Fibroblast of lung (primary cell): ENCODE results near the gene NDUFA3. TPM values are rescaled to one million over a fixed set of nuclear protein-coding genes. Genes with fewer than 3 reads are reported as not detected.

Experiments
- DNase-seq, 2 donors: peaks; one replicate each; pipeline versions ENCODE4 v3.0.0 to v3.0.0-alpha.2; 2010; ENCODE audit warnings: low read depth in 2 of 2
- H2AFZ ChIP-seq: 2 replicates; pipeline ENCODE4 v1.5.1; 2012; ENCODE audit warnings: low read length, control low read depth, inconsistent platforms
- H3K27ac ChIP-seq: 2 replicates; pipeline ENCODE4 v1.5.1; 2011; ENCODE audit warnings: low read length, control low read depth; ENCODE audit not compliant: insufficient read depth
- H3K27me3 ChIP-seq: 2 replicates; pipeline ENCODE4 v1.5.1; 2011; ENCODE audit warnings: mild to moderate bottlenecking, low read length; ENCODE audit not compliant: control insufficient read depth, insufficient read depth
- H3K36me3 ChIP-seq: 2 replicates; pipeline ENCODE4 v1.5.1; 2011; ENCODE audit warnings: low read length; ENCODE audit not compliant: control insufficient read depth, insufficient read depth
- H3K4me1 ChIP-seq: 2 replicates; pipeline ENCODE4 v1.5.1; 2011; ENCODE audit warnings: low read length; ENCODE audit not compliant: control insufficient read depth, insufficient read depth; ENCODE audit errors: extremely low read depth
- H3K4me2 ChIP-seq: 2 replicates; pipeline ENCODE4 v1.5.1; 2011; ENCODE audit warnings: low read length, control low read depth; ENCODE audit not compliant: insufficient read depth; ENCODE audit errors: extremely low read depth
- H3K4me3 ChIP-seq, 4 experiments: fragments of 200-600 bp in 1 of 4; sonication (generic) in 1 of 4; replicated peaks in 1 of 4; 2 replicates each; pipeline ENCODE4 v1.5.1; 2011 to 2016; ENCODE audit warnings: low read length in 4 of 4, low read depth in 3 of 4, mild to moderate bottlenecking in 3 of 4, control low read depth in 2 of 4, inconsistent platforms in 1 of 4, mixed read lengths in 1 of 4; ENCODE audit not compliant: insufficient read depth in 1 of 4; ENCODE audit errors: control extremely low read depth in 1 of 4
- H3K79me2 ChIP-seq: 2 replicates; pipeline ENCODE4 v1.5.1; 2012; ENCODE audit warnings: mild to moderate bottlenecking, low read length, inconsistent platforms; ENCODE audit not compliant: control insufficient read depth, insufficient read depth
- H3K9ac ChIP-seq: 2 replicates; pipeline ENCODE4 v1.5.1; 2011; ENCODE audit warnings: mild to moderate bottlenecking, low read length, control low read depth; ENCODE audit not compliant: insufficient read depth
- H3K9me3 ChIP-seq: 2 replicates; pipeline ENCODE4 v1.5.1; 2012; ENCODE audit warnings: low read depth, low read length; ENCODE audit not compliant: control insufficient read depth, insufficient read depth
- H4K20me1 ChIP-seq: 2 replicates; pipeline ENCODE4 v1.5.1; 2011; ENCODE audit warnings: low read length; ENCODE audit not compliant: control insufficient read depth, insufficient read depth; ENCODE audit errors: extremely low read depth
- EZH2 ChIP-seq: IDR thresholded peaks from 2 replicates; pipeline ENCODE4 v1.5.1; 2012; ENCODE audit warnings: low read length, control low read depth, mild to moderate bottlenecking; ENCODE audit errors: missing control alignments
- polyA plus RNA-seq, 2 donors: library from polyadenylated mRNA; depleted of rRNA in 1 of 2; stranded (reverse) in 1 of 2; unstranded in 1 of 2; fragments of >200 nt; gene quantifications; 2 replicates each; pipeline ENCODE4 v1.2.1, GENCODE V29; 2011 to 2012; ENCODE audit warnings: missing spikeins in 1 of 2
- total RNA-seq: library from RNA; depleted of rRNA; stranded (reverse); fragments of >200 nt; gene quantifications from 2 replicates; pipeline ENCODE4 v1.2.1, GENCODE V29; 2014
- TF ChIP-seq, protein P1 (sequence below), 2 donors: IDR thresholded peaks in 1 of 2; conservative IDR thresholded peaks in 1 of 2; 1 replicate in 1 of 2; 2 replicates in 1 of 2; pipeline ENCODE4 v1.5.1; 2011 to 2012; ENCODE audit warnings: low read length in 2 of 2, control low read depth in 1 of 2, inconsistent platforms in 1 of 2, low read depth in 1 of 2, mild to moderate bottlenecking in 1 of 2

The NDUFA3 gene
- total and polyA plus RNA-seq, 2 donors (not counting 1 experiment from before 2014, with no cell fraction given), result 22.8 to 35.4 TPM

- DNase-seq, result no peak
- Histone ChIP-seq H3K27ac (no peak overlapping the region), H4K20me1 (no peaks in the 10 kb centered on the region), H2AFZ (no peak overlapping the region), H3K4me3 (no peak overlapping the region), H3K79me2 (no peaks in the 10 kb centered on the region), H3K9me3 (no peaks in the 10 kb centered on the region), H3K27me3 (no peaks in the 10 kb centered on the region), H3K36me3 (peaks cover 55% of the 10 kb centered on the region), H3K4me2 (no peak overlapping the region), H3K9ac (no peak overlapping the region), H3K4me1 (peaks cover 7% of the 10 kb centered on the region)
- TF ChIP-seq, protein P1, sequence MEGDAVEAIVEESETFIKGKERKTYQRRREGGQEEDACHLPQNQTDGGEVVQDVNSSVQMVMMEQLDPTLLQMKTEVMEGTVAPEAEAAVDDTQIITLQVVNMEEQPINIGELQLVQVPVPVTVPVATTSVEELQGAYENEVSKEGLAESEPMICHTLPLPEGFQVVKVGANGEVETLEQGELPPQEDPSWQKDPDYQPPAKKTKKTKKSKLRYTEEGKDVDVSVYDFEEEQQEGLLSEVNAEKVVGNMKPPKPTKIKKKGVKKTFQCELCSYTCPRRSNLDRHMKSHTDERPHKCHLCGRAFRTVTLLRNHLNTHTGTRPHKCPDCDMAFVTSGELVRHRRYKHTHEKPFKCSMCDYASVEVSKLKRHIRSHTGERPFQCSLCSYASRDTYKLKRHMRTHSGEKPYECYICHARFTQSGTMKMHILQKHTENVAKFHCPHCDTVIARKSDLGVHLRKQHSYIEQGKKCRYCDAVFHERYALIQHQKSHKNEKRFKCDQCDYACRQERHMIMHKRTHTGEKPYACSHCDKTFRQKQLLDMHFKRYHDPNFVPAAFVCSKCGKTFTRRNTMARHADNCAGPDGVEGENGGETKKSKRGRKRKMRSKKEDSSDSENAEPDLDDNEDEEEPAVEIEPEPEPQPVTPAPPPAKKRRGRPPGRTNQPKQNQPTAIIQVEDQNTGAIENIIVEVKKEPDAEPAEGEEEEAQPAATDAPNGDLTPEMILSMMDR (conservative IDR thresholded peaks at IDR 0.05 in 1 of 2, IDR thresholded peaks at IDR 0.05 in 1 of 2; ENCODE audit: low read depth in 1 of 2, low read length in 2 of 2), result no peak
- no peak for TF ChIP-seq EZH2
Measured at GRCh38 chr19:54149021-54149812, 46.6 kb downstream of the NDUFA3 start.

DNA sequence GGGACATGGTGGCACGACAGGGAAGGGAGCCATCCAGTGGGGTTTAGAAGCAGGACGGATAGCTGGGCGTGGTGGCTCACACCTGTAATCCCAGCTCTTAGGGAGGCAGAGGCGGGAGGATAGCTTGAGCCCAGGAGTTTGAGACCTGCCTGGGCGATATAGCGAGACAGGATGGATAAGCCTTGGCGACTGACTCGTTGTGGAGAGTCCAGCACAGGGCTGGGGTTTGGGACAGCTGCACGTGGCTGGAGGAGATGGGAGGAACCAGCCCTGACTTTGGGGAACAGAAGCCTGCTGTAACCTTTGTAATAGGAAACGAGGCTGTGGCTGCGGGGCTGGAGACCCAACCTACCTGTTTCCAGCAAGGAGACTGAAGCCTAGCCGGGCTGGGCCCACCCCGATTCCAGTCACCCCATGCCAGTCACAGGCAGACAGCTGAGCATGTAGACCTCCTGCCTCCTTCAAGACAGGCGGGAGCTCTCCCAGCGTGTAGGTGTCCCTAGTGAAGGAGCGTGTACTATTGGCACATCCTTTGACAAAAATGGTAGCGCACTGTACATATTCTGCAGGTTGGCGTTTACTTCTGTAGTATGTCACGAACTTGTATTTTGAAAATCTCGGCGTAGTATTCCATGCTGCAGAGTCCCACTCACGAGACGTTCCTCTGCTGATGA, 48.8 kb downstream of the NDUFA3 start:
- H3K4me3 ChIP-seq, result no peak overlapping the region
- no peak overlapping the region for H3K9ac ChIP-seq
- H3K27ac ChIP-seq, result no peak overlapping the region
- H3K4me1 ChIP-seq, result peaks cover 9% of the 10 kb centered on the region
- no peak overlapping the region for H3K4me2 ChIP-seq
- H3K27me3 ChIP-seq, result no peaks in the 10 kb centered on the region
- no peaks in the 10 kb centered on the region for H3K79me2 ChIP-seq
- TF ChIP-seq, protein P1 (conservative IDR thresholded peaks at IDR 0.05 in 1 of 2, IDR thresholded peaks at IDR 0.05 in 1 of 2; ENCODE audit: low read depth in 1 of 2, low read length in 2 of 2), result no peak
- no peak for TF ChIP-seq EZH2
- no peak for DNase-seq
- H2AFZ ChIP-seq, result no peak overlapping the region
- H4K20me1 ChIP-seq, result no peaks in the 10 kb centered on the region
- H3K36me3 ChIP-seq, result peaks cover 54% of the 10 kb centered on the region
- no peaks in the 10 kb centered on the region for H3K9me3 ChIP-seq

DNA sequence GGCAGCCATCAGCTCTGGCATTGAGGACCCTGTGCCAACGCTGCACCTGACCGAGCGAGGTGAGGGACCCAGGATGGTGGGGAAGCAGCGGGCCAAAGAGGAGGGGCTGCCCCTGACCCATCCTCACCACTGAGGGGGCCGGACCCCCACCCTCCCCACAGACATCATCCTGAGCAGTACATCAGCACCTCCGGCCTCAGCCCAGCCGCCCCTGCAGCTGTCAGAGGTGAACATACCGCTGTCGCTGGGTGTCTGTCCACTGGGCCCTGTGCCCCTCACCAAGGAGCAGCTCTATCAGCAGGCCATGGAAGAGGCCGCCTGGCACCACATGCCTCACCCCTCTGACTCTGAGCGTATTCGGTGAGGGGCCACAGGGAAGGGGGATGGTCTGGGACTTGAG, 49.6 kb downstream of the NDUFA3 start:
- Histone ChIP-seq H3K27ac (no peak overlapping the region), H3K79me2 (no peaks in the 10 kb centered on the region), H3K4me3 (no peak overlapping the region), H3K4me2 (no peak overlapping the region), H2AFZ (no peak overlapping the region), H3K9me3 (no peaks in the 10 kb centered on the region), H4K20me1 (no peaks in the 10 kb centered on the region), H3K9ac (no peak overlapping the region), H3K36me3 (peaks cover 51% of the 10 kb centered on the region), H3K4me1 (peaks cover 9% of the 10 kb centered on the region), H3K27me3 (no peaks in the 10 kb centered on the region)
- DNase-seq, result no peak
- TF ChIP-seq, protein P1 (conservative IDR thresholded peaks at IDR 0.05 in 1 of 2, IDR thresholded peaks at IDR 0.05 in 1 of 2; ENCODE audit: low read depth in 1 of 2, low read length in 2 of 2), result no peak
- no peak for TF ChIP-seq EZH2
